ENCODE data around the gene TP53BP2. TPM values are rescaled to one million over a fixed set of nuclear protein-coding genes. Genes with fewer than 3 reads are reported as not detected.

Gene TP53BP2
- total and polyA plus RNA-seq, 2 donors (not counting 3 experiments of a cell fraction or from before 2014, with no cell fraction given): 21.9 to 51.9 TPM

DNA sequence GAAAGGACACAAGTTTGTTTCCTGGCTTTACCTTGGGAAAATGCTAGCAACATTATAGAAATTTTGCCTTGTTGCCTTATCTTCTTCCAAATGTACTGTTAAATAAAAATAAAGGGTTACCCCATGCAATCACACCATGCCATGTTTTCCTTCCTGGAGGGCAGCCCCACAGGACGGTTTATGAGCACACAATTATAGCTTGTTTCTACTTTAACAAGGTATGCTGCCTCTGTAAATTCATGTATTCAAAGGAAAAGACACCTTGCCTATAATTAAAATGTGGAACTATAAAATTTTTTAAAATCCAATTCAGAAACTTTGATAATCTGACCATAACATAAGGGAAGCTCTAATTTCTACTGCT lies 70.1 kb downstream of the TP53BP2 start:
- Histone ChIP-seq H3K9me1 (replicated peaks; ENCODE audit: control insufficient read depth, extremely low read depth, insufficient read depth, low read length) (no peaks in the 10 kb centered on the region), H3K36me3 (ENCODE audit: control insufficient read depth in 2 of 2, extremely low read depth in 1 of 2, insufficient read depth in 2 of 2, low read length in 2 of 2) (peaks cover 10 to 28% of the 10 kb centered on the region in 2 experiments), H3K4me1 (ENCODE audit: control insufficient read depth, extremely low read depth, insufficient read depth, low read length) (peaks cover 57% of the 10 kb centered on the region), H3K27ac (ENCODE audit: insufficient read depth, low read depth, low read length) (peak overlapping the region; percentile 86), H3K79me2 (ENCODE audit: control insufficient read depth, insufficient read depth, low read length) (peaks cover 2% of the 10 kb centered on the region), H3K27me3 (ENCODE audit: control insufficient read depth in 2 of 2, insufficient read depth in 2 of 2, low read length in 2 of 2) (no peaks in the 10 kb centered on the region), H4K20me1 (replicated peaks; ENCODE audit: control insufficient read depth, extremely low read depth, insufficient read depth, low read length) (no peaks in the 10 kb centered on the region), H3K4me3 (replicated peaks in 1 of 3; ENCODE audit: insufficient read depth in 1 of 3, low read depth in 1 of 3, low read length in 3 of 3) (no peak overlapping the region), H3K9ac (replicated peaks; ENCODE audit: extremely low read depth, insufficient read depth, low read length) (peak overlapping the region; percentile 43), H3K9me3 (replicated peaks; ENCODE audit: control insufficient read depth, insufficient read depth, low read length) (no peaks in the 10 kb centered on the region), H2AFZ (ENCODE audit: low read depth, low read length) (no peak overlapping the region), H3K4me2 (ENCODE audit: insufficient read depth, low read length) (peak overlapping the region; percentile 73)
- intact Hi-C loops (cut with micrococcal nuclease) (loop anchor here (1.0 to 2.0 kb wide), 4 partner anchors 15 to 71 kb away; no protein-coding TSS in a partner anchor), dilution Hi-C loops (cut with MboI; ENCODE audit: extremely low pct_ligation_motif_present, low sequenced_read_pairs) (no loop called here)
- TF ChIP-seq, protein P1, sequence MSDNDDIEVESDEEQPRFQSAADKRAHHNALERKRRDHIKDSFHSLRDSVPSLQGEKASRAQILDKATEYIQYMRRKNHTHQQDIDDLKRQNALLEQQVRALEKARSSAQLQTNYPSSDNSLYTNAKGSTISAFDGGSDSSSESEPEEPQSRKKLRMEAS (IDR thresholded peaks at IDR 0.05; ENCODE audit: insufficient read depth, insufficient read length): no peak
- TF ChIP-seq GATA2 (IDR thresholded peaks at IDR 0.05; ENCODE audit: insufficient read depth, insufficient read length, low read depth, low read length) (no peak), EZH2 (IDR thresholded peaks at IDR 0.05; ENCODE audit: borderline replicate concordance, low read depth, low read length, severe bottlenecking) (no peak), MYC (IDR thresholded peaks at IDR 0.05; ENCODE audit: low read depth, low read length) (no peak), FOS (IDR thresholded peaks at IDR 0.05; ENCODE audit: borderline replicate concordance, insufficient read depth, low read length) (no peak), POLR2A (IDR thresholded peaks at IDR 0.05; ENCODE audit: low read depth, low read length) (no peak), POLR2AphosphoS5 (IDR thresholded peaks at IDR 0.05; ENCODE audit: insufficient read depth, low read depth, low read length) (no peak), JUN (IDR thresholded peaks at IDR 0.05; ENCODE audit: borderline replicate concordance, insufficient read depth, insufficient read length, low read depth) (no peak)
- TF ChIP-seq, protein P2, sequence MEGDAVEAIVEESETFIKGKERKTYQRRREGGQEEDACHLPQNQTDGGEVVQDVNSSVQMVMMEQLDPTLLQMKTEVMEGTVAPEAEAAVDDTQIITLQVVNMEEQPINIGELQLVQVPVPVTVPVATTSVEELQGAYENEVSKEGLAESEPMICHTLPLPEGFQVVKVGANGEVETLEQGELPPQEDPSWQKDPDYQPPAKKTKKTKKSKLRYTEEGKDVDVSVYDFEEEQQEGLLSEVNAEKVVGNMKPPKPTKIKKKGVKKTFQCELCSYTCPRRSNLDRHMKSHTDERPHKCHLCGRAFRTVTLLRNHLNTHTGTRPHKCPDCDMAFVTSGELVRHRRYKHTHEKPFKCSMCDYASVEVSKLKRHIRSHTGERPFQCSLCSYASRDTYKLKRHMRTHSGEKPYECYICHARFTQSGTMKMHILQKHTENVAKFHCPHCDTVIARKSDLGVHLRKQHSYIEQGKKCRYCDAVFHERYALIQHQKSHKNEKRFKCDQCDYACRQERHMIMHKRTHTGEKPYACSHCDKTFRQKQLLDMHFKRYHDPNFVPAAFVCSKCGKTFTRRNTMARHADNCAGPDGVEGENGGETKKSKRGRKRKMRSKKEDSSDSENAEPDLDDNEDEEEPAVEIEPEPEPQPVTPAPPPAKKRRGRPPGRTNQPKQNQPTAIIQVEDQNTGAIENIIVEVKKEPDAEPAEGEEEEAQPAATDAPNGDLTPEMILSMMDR (IDR thresholded peaks at IDR 0.05; ENCODE audit: extremely low read depth in 1 of 2, insufficient read depth in 1 of 2, low read depth in 1 of 2, low read length in 2 of 2): no peak
- BruUV-seq (replicated peaks): TSS peak; percentile 56
- ChIA-PET POLR2A (interaction anchor here (1.4 to 1.5 kb wide), 2 partner anchors 68 to 70 kb away, joined by 3 read pairs; partner anchors contain the start of gene TP53BP2), CTCF (interaction anchor here (0.7 to 3.0 kb wide), 9 partner anchors 9 to 112 kb away, joined by 3 to 14 read pairs (median 3); no protein-coding TSS in a partner anchor)
- FAIRE-seq: no peak
- no peak for DNase-seq (ENCODE audit: low read depth, low spot score)
